IPS-15b (cell line): ENCODE measurements around the gene SNX7.

ENCODE experiments used
- H3K27me3 ChIP-seq: one replicate; pipeline ENCODE4 v1.6.1; 2013; ENCODE audit warnings: low read length; ENCODE audit not compliant: control insufficient read depth, insufficient read depth
- H3K36me3 ChIP-seq: one replicate; pipeline ENCODE4 v1.6.1; 2013; ENCODE audit warnings: low read length; ENCODE audit not compliant: control insufficient read depth, insufficient read depth
- H3K4me1 ChIP-seq: one replicate; pipeline ENCODE4 v1.6.1; 2013; ENCODE audit warnings: mild to moderate bottlenecking, low read length; ENCODE audit not compliant: control insufficient read depth, insufficient read depth
- H3K4me3 ChIP-seq: one replicate; pipeline ENCODE4 v1.5.1; 2013; ENCODE audit warnings: low read depth, low read length
- H3K9ac ChIP-seq: one replicate; pipeline ENCODE4 v1.6.1; 2013; ENCODE audit warnings: low read depth, mild to moderate bottlenecking, low read length
- H3K9me3 ChIP-seq: one replicate; pipeline ENCODE4 v1.6.1; 2013; ENCODE audit warnings: mild to moderate bottlenecking, low read length; ENCODE audit not compliant: control insufficient read depth, insufficient read depth

The SNX7 gene

GRCh38 chr1:98672189-98672588, 10.7 kb downstream of the SNX7 start:
- Histone ChIP-seq H3K4me3 (no peak overlapping the region), H3K9ac (no peak overlapping the region), H3K36me3 (no peaks in the 10 kb centered on the region), H3K9me3 (no peaks in the 10 kb centered on the region), H3K27me3 (no peaks in the 10 kb centered on the region), H3K4me1 (no peaks in the 10 kb centered on the region)

DNA sequence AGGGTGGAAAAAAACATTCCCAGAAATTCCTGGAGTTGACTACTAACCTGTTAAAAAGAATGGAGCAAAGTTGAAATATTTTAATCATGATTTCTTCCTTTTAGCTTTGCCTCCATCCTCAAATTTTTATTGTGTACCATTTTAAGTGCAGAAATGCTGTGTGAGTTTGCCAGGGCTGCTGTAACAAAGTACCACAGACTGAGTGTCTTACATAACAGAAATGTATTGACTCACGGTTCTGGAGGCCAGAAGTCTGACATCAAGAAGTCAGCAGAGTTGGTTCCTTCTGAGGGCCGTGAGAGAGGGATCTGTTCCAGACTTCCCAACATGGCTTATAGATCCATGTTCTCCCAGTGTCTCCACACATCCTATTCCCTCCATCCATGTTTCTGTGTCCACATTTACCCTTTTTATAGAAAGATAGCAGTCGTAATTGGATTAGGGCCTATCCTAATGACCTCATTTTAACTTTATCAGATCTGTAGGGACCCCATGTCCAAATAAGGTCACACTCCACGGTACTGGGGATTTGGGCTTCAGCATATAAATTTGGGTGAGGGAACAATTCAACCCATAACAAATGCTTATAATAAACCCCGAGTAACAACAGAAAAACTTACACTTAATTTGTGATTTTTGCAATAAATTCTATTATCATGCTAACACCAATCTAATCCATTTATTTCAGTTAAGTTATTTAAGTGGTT, 12.7 kb downstream of the SNX7 start:
- Histone ChIP-seq H3K36me3 (no peaks in the 10 kb centered on the region), H3K4me1 (no peaks in the 10 kb centered on the region), H3K9me3 (no peaks in the 10 kb centered on the region), H3K27me3 (no peaks in the 10 kb centered on the region), H3K4me3 (no peak overlapping the region), H3K9ac (no peak overlapping the region)

- Histone ChIP-seq H3K4me1 (no peaks in the 10 kb centered on the region), H3K9me3 (no peaks in the 10 kb centered on the region), H3K27me3 (no peaks in the 10 kb centered on the region), H3K9ac (no peak overlapping the region), H3K4me3 (no peak overlapping the region), H3K36me3 (no peaks in the 10 kb centered on the region)
Observed at GRCh38 chr1:98675282-98675681, 13.8 kb downstream of the SNX7 start.

- H3K4me1 ChIP-seq, result no peaks in the 10 kb centered on the region
- H3K36me3 ChIP-seq, result no peaks in the 10 kb centered on the region
- H3K27me3 ChIP-seq, result no peaks in the 10 kb centered on the region
- no peak overlapping the region for H3K9ac ChIP-seq
- no peaks in the 10 kb centered on the region for H3K9me3 ChIP-seq
- H3K4me3 ChIP-seq, result no peak overlapping the region
Observed at GRCh38 chr1:98677288-98677687, 15.8 kb downstream of the SNX7 start.

GRCh38 chr1:98681812-98682211, 20.3 kb downstream of the SNX7 start:
- Histone ChIP-seq H3K4me3 (no peak overlapping the region), H3K4me1 (no peaks in the 10 kb centered on the region), H3K27me3 (no peaks in the 10 kb centered on the region), H3K9ac (no peak overlapping the region), H3K9me3 (no peaks in the 10 kb centered on the region), H3K36me3 (no peaks in the 10 kb centered on the region)

GRCh38 chr1:98688110-98688739, 26.7 kb downstream of the SNX7 start:
- H3K27me3 ChIP-seq, result no peaks in the 10 kb centered on the region
- no peak overlapping the region for H3K4me3 ChIP-seq
- H3K36me3 ChIP-seq, result no peaks in the 10 kb centered on the region
- no peak overlapping the region for H3K9ac ChIP-seq
- no peaks in the 10 kb centered on the region for H3K4me1 ChIP-seq
- no peaks in the 10 kb centered on the region for H3K9me3 ChIP-seq

- H3K4me1 ChIP-seq, result no peaks in the 10 kb centered on the region
- no peak overlapping the region for H3K9ac ChIP-seq
- no peaks in the 10 kb centered on the region for H3K27me3 ChIP-seq
- H3K9me3 ChIP-seq, result no peaks in the 10 kb centered on the region
- no peaks in the 10 kb centered on the region for H3K36me3 ChIP-seq
- H3K4me3 ChIP-seq, result no peak overlapping the region
Observed at GRCh38 chr1:98690576-98690975, 29.1 kb downstream of the SNX7 start.

DNA sequence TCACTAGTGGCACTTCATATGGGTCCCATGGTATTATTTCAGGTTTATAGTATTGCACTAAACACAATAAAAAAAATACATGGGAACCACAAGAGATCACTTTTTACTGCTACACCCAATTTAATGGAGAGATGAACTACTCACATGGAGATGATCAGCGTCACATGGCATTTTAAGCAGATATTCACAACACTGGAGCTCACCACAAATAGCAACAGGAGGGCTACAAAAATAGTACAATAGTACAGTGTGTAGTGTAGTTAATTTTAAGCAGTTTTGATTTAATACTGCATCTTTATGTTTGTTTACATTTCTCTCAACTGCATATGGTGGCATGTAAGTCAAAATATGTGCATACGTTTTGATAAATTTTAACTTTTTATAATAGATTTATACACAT, 31.0 kb downstream of the SNX7 start:
- Histone ChIP-seq H3K27me3 (no peaks in the 10 kb centered on the region), H3K4me3 (no peak overlapping the region), H3K9me3 (no peaks in the 10 kb centered on the region), H3K36me3 (no peaks in the 10 kb centered on the region), H3K4me1 (no peaks in the 10 kb centered on the region), H3K9ac (no peak overlapping the region)

GRCh38 chr1:98693385-98693784, 31.9 kb downstream of the SNX7 start:
- no peaks in the 10 kb centered on the region for H3K9me3 ChIP-seq
- H3K4me1 ChIP-seq, result no peaks in the 10 kb centered on the region
- H3K27me3 ChIP-seq, result no peaks in the 10 kb centered on the region
- H3K36me3 ChIP-seq, result no peaks in the 10 kb centered on the region
- H3K4me3 ChIP-seq, result no peak overlapping the region
- no peak overlapping the region for H3K9ac ChIP-seq

- Histone ChIP-seq H3K36me3 (no peaks in the 10 kb centered on the region), H3K27me3 (no peaks in the 10 kb centered on the region), H3K9ac (no peak overlapping the region), H3K9me3 (no peaks in the 10 kb centered on the region), H3K4me1 (no peaks in the 10 kb centered on the region), H3K4me3 (no peak overlapping the region)
Observed at GRCh38 chr1:98696077-98696476, 34.6 kb downstream of the SNX7 start.

GRCh38 chr1:98697781-98698180, 36.3 kb downstream of the SNX7 start:
- Histone ChIP-seq H3K27me3 (no peaks in the 10 kb centered on the region), H3K4me1 (no peaks in the 10 kb centered on the region), H3K9me3 (no peaks in the 10 kb centered on the region)

GRCh38 chr1:98698625-98699024, 37.1 kb downstream of the SNX7 start:
- no peaks in the 10 kb centered on the region for H3K4me1 ChIP-seq
- no peaks in the 10 kb centered on the region for H3K27me3 ChIP-seq
- H3K9me3 ChIP-seq, result no peaks in the 10 kb centered on the region
- H3K4me3 ChIP-seq, result no peak overlapping the region
- H3K36me3 ChIP-seq, result no peaks in the 10 kb centered on the region
- H3K9ac ChIP-seq, result no peak overlapping the region

More at GRCh38 chr1:98697781-98698180, 36.3 kb downstream of the SNX7 start:
- H3K9ac ChIP-seq, result no peak overlapping the region
- no peak overlapping the region for H3K4me3 ChIP-seq
- H3K36me3 ChIP-seq, result no peaks in the 10 kb centered on the region
